ENCODE measurements around the gene PISD.

- TF ChIP-seq, protein P1, sequence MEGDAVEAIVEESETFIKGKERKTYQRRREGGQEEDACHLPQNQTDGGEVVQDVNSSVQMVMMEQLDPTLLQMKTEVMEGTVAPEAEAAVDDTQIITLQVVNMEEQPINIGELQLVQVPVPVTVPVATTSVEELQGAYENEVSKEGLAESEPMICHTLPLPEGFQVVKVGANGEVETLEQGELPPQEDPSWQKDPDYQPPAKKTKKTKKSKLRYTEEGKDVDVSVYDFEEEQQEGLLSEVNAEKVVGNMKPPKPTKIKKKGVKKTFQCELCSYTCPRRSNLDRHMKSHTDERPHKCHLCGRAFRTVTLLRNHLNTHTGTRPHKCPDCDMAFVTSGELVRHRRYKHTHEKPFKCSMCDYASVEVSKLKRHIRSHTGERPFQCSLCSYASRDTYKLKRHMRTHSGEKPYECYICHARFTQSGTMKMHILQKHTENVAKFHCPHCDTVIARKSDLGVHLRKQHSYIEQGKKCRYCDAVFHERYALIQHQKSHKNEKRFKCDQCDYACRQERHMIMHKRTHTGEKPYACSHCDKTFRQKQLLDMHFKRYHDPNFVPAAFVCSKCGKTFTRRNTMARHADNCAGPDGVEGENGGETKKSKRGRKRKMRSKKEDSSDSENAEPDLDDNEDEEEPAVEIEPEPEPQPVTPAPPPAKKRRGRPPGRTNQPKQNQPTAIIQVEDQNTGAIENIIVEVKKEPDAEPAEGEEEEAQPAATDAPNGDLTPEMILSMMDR (IDR thresholded peaks at IDR 0.05; ENCODE audit: low read length) = no peak
- TF ChIP-seq EZH2 (IDR thresholded peaks at IDR 0.05; ENCODE audit: borderline replicate concordance, low read length) = no peak
Measured at GRCh38 chr22:31639436-31640039, 22.5 kb downstream of the PISD start.
